H9 (cell line): ENCODE measurements around the gene MAGI1. TPM values are rescaled to one million over a fixed set of nuclear protein-coding genes. Genes with fewer than 3 reads are reported as not detected.

ENCODE experiments used
- DNase-seq: peaks from one replicate; pipeline ENCODE4 v3.0.0-alpha.2; 2017
- H2AFZ ChIP-seq: one replicate; pipeline ENCODE4 v1.6.1; 2013; ENCODE audit warnings: mild to moderate bottlenecking, low read length, control low read depth, moderate library complexity
- H2AK5ac ChIP-seq: 2 replicates; pipeline ENCODE4 v1.6.1; 2013; ENCODE audit warnings: low read length, control low read depth, mixed read lengths; ENCODE audit not compliant: insufficient read length
- H2BK120ac ChIP-seq: one replicate; pipeline ENCODE4 v1.6.1; 2013; ENCODE audit warnings: low read depth, mild to moderate bottlenecking, low read length, control low read depth, inconsistent platforms; ENCODE audit not compliant: poor library complexity, severe bottlenecking
- H2BK12ac ChIP-seq: 2 replicates; pipeline ENCODE4 v1.6.1; 2013; ENCODE audit warnings: low read length, control low read depth, mixed read lengths, low read depth; ENCODE audit not compliant: insufficient read length
- H2BK15ac ChIP-seq: 2 replicates; pipeline ENCODE4 v1.6.1; 2013; ENCODE audit warnings: low read depth, low read length, control low read depth
- H2BK20ac ChIP-seq: one replicate; pipeline ENCODE4 v1.6.1; 2013; ENCODE audit warnings: low read depth, mild to moderate bottlenecking, low read length, control low read depth, inconsistent platforms; ENCODE audit not compliant: poor library complexity, severe bottlenecking
- H2BK5ac ChIP-seq: 2 replicates; pipeline ENCODE4 v1.6.1; 2013; ENCODE audit warnings: low read length, control low read depth, mixed read lengths; ENCODE audit not compliant: insufficient read length
- H3K14ac ChIP-seq: 2 replicates; pipeline ENCODE4 v1.6.1; 2013; ENCODE audit warnings: low read length, control low read depth; ENCODE audit not compliant: insufficient read depth
- H3K18ac ChIP-seq: 2 replicates; pipeline ENCODE4 v1.6.1; 2013; ENCODE audit warnings: low read depth, mild to moderate bottlenecking, mixed read lengths, low read length, control low read depth; ENCODE audit not compliant: insufficient read length
- H3K23ac ChIP-seq: 2 replicates; pipeline ENCODE4 v1.6.1; 2013; ENCODE audit warnings: low read length, control low read depth, mixed read lengths, low read depth; ENCODE audit not compliant: insufficient read length
- H3K23me2 ChIP-seq: 2 replicates; pipeline ENCODE4 v1.6.1; 2013; ENCODE audit warnings: low read depth, mild to moderate bottlenecking, mixed read lengths, low read length, control low read depth; ENCODE audit not compliant: insufficient read length, poor library complexity, severe bottlenecking
- H3K27ac ChIP-seq: 2 replicates; pipeline ENCODE4 v1.5.1; 2013; ENCODE audit warnings: low read length, control low read depth, mixed read lengths, low read depth; ENCODE audit not compliant: insufficient read length
- H3K27me3 ChIP-seq: 2 replicates; pipeline ENCODE4 v1.6.1; 2013; ENCODE audit warnings: low read length, control low read depth, inconsistent platforms; ENCODE audit not compliant: insufficient read depth
- H3K4ac ChIP-seq: 2 replicates; pipeline ENCODE4 v1.6.1; 2013; ENCODE audit warnings: low read depth, mild to moderate bottlenecking, control low read depth, inconsistent platforms, low read length, moderate library complexity
- H3K4me1 ChIP-seq: 2 replicates; pipeline ENCODE4 v1.6.1; 2013; ENCODE audit warnings: low read length, control low read depth, inconsistent platforms; ENCODE audit not compliant: insufficient read depth
- H3K4me2 ChIP-seq: 2 replicates; pipeline ENCODE4 v1.6.1; 2013; ENCODE audit warnings: low read length, control low read depth, mixed read lengths; ENCODE audit not compliant: insufficient read length, insufficient read depth
- H3K56ac ChIP-seq: 2 replicates; pipeline ENCODE4 v1.6.1; 2013; ENCODE audit warnings: low read depth, mild to moderate bottlenecking, mixed read lengths, low read length, control low read depth; ENCODE audit not compliant: insufficient read length
- H3K79me1 ChIP-seq: 2 replicates; pipeline ENCODE4 v1.6.1; 2013; ENCODE audit warnings: low read depth, mild to moderate bottlenecking, moderate library complexity, low read length, control low read depth, inconsistent platforms; ENCODE audit not compliant: insufficient read depth, poor library complexity, severe bottlenecking
- H3K79me2 ChIP-seq: 2 replicates; pipeline ENCODE4 v1.6.1; 2013; ENCODE audit warnings: low read length, control low read depth, inconsistent platforms; ENCODE audit not compliant: insufficient read depth
- H3K9ac ChIP-seq: 2 replicates; pipeline ENCODE4 v1.6.1; 2013; ENCODE audit warnings: low read length, control low read depth, mixed read lengths; ENCODE audit not compliant: insufficient read length; ENCODE audit errors: extremely low read depth
- H3K9me3 ChIP-seq: one replicate; pipeline ENCODE4 v1.6.1; 2013; ENCODE audit warnings: low read depth, low read length, inconsistent platforms; ENCODE audit not compliant: control insufficient read depth
- H3T11ph ChIP-seq: one replicate; pipeline ENCODE4 v1.6.1; 2013; ENCODE audit warnings: mild to moderate bottlenecking, low read length, control low read depth, inconsistent platforms
- H4K20me1 ChIP-seq: one replicate; pipeline ENCODE4 v1.6.1; 2013; ENCODE audit not compliant: control insufficient read depth, insufficient read length, insufficient read depth
- H4K5ac ChIP-seq: 2 replicates; pipeline ENCODE4 v1.6.1; 2013; ENCODE audit warnings: low read depth, mild to moderate bottlenecking, mixed read lengths, low read length, control low read depth; ENCODE audit not compliant: insufficient read length
- H4K8ac ChIP-seq: replicated peaks from 2 replicates; pipeline ENCODE4 v1.6.1; 2013; ENCODE audit warnings: low read length, control low read depth, mixed read lengths, low read depth; ENCODE audit not compliant: insufficient read length
- H4K91ac ChIP-seq: 2 replicates; pipeline ENCODE4 v1.6.1; 2013; ENCODE audit warnings: low read depth, mild to moderate bottlenecking, moderate library complexity, mixed read lengths, low read length, control low read depth; ENCODE audit not compliant: insufficient read length
- H3K27ac Mint-ChIP-seq, 3 experiments: 2 replicates in 2 of 3; 3 replicates in 1 of 3; pipeline ENCODE4 v1.8.0; 2020 to 2021; ENCODE audit warnings: mixed read lengths in 3 of 3, mild to moderate bottlenecking in 1 of 3, moderate library complexity in 1 of 3
- H3K27me3 Mint-ChIP-seq: 2 replicates; pipeline ENCODE4 v1.8.0; 2021; ENCODE audit warnings: low read depth, mild to moderate bottlenecking, moderate library complexity, mixed read lengths
- H3K36me3 Mint-ChIP-seq, 3 experiments: 2 replicates in 2 of 3; 3 replicates in 1 of 3; pipeline ENCODE4 v1.8.0; 2020 to 2021; ENCODE audit warnings: low read depth in 3 of 3, mixed read lengths in 3 of 3; ENCODE audit not compliant: insufficient read depth in 1 of 3
- H3K4me1 Mint-ChIP-seq, 2 experiments: 2 replicates each; pipeline ENCODE4 v1.8.0; 2020; ENCODE audit warnings: mixed read lengths in 2 of 2
- H3K4me3 Mint-ChIP-seq, 2 experiments: 2 replicates in 1 of 2; 3 replicates in 1 of 2; pipeline ENCODE4 v1.8.0; 2020 to 2021; ENCODE audit warnings: mild to moderate bottlenecking in 2 of 2, mixed read lengths in 2 of 2, moderate library complexity in 1 of 2
- H3K9me3 Mint-ChIP-seq, 2 experiments: 2 replicates in 1 of 2; 3 replicates in 1 of 2; pipeline ENCODE4 v1.8.0; 2020; ENCODE audit warnings: mild to moderate bottlenecking in 2 of 2, mixed read lengths in 2 of 2, moderate library complexity in 1 of 2
- CTCF ChIP-seq: fragments of 200-600 bp; sonication (generic); conservative IDR thresholded peaks from 3 replicates; pipeline ENCODE4 v1.8.0; 2021; ENCODE audit warnings: antibody characterized with exemption, mild to moderate bottlenecking
- WGBS: extraction: QIAGEN DNeasy Blood & Tissue Kit; methylation state at CpG from one replicate; pipeline ENCODE4 v1.1.7; 2013; ENCODE audit warnings: missing lambda C conversion rate, low lambda C conversion rate, mixed read lengths; ENCODE audit not compliant: insufficient read length; ENCODE audit errors: extremely low coverage; 5-methylcytosine and 5-hydroxymethylcytosine counted together
- total RNA-seq: library from RNA; stranded (reverse); gene quantifications from 2 replicates; pipeline ENCODE4 v1.2.1, GENCODE V29; 2021

The MAGI1 gene
- total RNA-seq, 1 experiment from 2014 or later = 65.7 TPM

DNA sequence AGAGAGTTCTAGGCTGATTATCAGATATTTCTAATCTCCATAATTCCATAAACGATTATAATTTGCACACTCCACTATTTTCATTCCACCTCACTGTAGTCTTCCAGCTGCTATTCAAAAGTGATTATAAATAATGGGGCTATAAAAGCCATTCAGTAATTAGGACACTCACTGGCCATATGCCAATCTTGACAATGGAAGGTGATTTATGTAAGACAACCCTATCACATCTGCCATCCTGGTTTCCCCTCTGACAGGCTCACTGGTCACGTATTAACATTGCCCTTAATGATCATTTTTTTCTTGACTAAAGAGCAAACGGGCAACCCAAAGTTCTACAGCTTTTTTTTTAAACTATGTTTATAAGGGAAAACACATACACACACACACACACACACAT is 402.4 kb downstream of the MAGI1 start:
- Histone ChIP-seq H4K5ac (no peak overlapping the region), H3K27ac (no peak overlapping the region), H3K79me1 (no peaks in the 10 kb centered on the region), H4K20me1 (no peaks in the 10 kb centered on the region), H2BK120ac (no peak overlapping the region), H3K4me2 (no peak overlapping the region), H3K79me2 (no peaks in the 10 kb centered on the region), H3K18ac (no peak overlapping the region), H3K9ac (no peak overlapping the region), H4K91ac (no peak overlapping the region), H2AFZ (no peak overlapping the region), H3K14ac (no peak overlapping the region), H2BK12ac (no peak overlapping the region), H3K9me3 (no peaks in the 10 kb centered on the region), H3K23ac (no peak overlapping the region), H2BK15ac (no peak overlapping the region), H3K56ac (no peak overlapping the region), H4K8ac (no peak overlapping the region), H3K23me2 (no peaks in the 10 kb centered on the region), H3T11ph (no peak overlapping the region), H3K27me3 (no peaks in the 10 kb centered on the region), H2BK5ac (no peak overlapping the region), H3K4ac (no peak overlapping the region), H2AK5ac (no peak overlapping the region), H3K4me1 (peaks cover 3% of the 10 kb centered on the region; the same call in 1 of the 2 replicates), H2BK20ac (no peak overlapping the region)
- H3K4me1 Mint-ChIP-seq = peaks cover 35 to 45% of the 10 kb centered on the region in 2 experiments
- no peaks in the 10 kb centered on the region for H3K36me3 Mint-ChIP-seq
- H3K27ac Mint-ChIP-seq = no peak overlapping the region
- no peaks in the 10 kb centered on the region for H3K27me3 Mint-ChIP-seq
- H3K4me3 Mint-ChIP-seq = no peak overlapping the region
- no peak for DNase-seq
- TF ChIP-seq CTCF = no peak
- no peaks in the 10 kb centered on the region for H3K9me3 Mint-ChIP-seq
- WGBS = 100% methylated on average over 1 of the region's 3 CpGs
